Esophagus squamous epithelium (tissue), 4 donors: ENCODE measurements around the gene SH3PXD2A.

ENCODE experiments used
- POLR2A ChIP-seq, 4 donors: fragments of 450-650 bp; IDR thresholded peaks; one replicate each; pipeline ENCODE4 v1.6.1; 2017; ENCODE audit warnings: antibody characterized with exemption in 4 of 4, mild to moderate bottlenecking in 4 of 4, moderate library complexity in 3 of 4
- TF ChIP-seq, protein P1 (sequence below), 6 experiments: fragments of 450-650 bp in 4 of 6; fragments of 200-600 bp in 2 of 6; sonication (generic) in 2 of 6; IDR thresholded peaks; one replicate each; pipeline ENCODE4 v1.5.1; 2016 to 2019; ENCODE audit warnings: antibody characterized with exemption in 6 of 6, mild to moderate bottlenecking in 4 of 6, moderate library complexity in 4 of 6

- TF ChIP-seq, protein P1, sequence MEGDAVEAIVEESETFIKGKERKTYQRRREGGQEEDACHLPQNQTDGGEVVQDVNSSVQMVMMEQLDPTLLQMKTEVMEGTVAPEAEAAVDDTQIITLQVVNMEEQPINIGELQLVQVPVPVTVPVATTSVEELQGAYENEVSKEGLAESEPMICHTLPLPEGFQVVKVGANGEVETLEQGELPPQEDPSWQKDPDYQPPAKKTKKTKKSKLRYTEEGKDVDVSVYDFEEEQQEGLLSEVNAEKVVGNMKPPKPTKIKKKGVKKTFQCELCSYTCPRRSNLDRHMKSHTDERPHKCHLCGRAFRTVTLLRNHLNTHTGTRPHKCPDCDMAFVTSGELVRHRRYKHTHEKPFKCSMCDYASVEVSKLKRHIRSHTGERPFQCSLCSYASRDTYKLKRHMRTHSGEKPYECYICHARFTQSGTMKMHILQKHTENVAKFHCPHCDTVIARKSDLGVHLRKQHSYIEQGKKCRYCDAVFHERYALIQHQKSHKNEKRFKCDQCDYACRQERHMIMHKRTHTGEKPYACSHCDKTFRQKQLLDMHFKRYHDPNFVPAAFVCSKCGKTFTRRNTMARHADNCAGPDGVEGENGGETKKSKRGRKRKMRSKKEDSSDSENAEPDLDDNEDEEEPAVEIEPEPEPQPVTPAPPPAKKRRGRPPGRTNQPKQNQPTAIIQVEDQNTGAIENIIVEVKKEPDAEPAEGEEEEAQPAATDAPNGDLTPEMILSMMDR (IDR thresholded peaks at IDR 0.05), result no peak
- TF ChIP-seq POLR2A (IDR thresholded peaks at IDR 0.05), result no peak
Observed at GRCh38 chr10:103681617-103682399, 173.6 kb downstream of the SH3PXD2A start.
